HEK293 (cell line): ENCODE measurements around the gene CCDC183.
A peak's percentile ranks its signal among the peaks of the same experiment; 100 is the strongest.

Experiments
- BCL11B ChIP-seq: fragments of 450-650 bp; formaldehyde crosslinking; IDR thresholded peaks from 2 replicates; pipeline ENCODE4 v1.5.1; 2016; ENCODE audit warnings: low read depth, missing biosample characterization, missing genetic modification characterization
- GFI1B ChIP-seq: fragments of 450-650 bp; formaldehyde crosslinking; IDR thresholded peaks from 2 replicates; pipeline ENCODE4 v1.5.1; 2016; ENCODE audit warnings: missing biosample characterization, missing genetic modification characterization
- GLIS2 ChIP-seq: fragments of 450-650 bp; formaldehyde crosslinking; IDR thresholded peaks from 2 replicates; pipeline ENCODE4 v1.5.1; 2016; ENCODE audit warnings: missing biosample characterization, missing genetic modification characterization
- IKZF3 ChIP-seq: fragments of 450-650 bp; IDR thresholded peaks from 2 replicates; pipeline ENCODE4 v1.5.0; 2018; ENCODE audit warnings: missing biosample characterization, mild to moderate bottlenecking, missing genetic modification characterization, moderate library complexity
- PRDM1 ChIP-seq: fragments of 450-650 bp; formaldehyde crosslinking; IDR thresholded peaks from 2 replicates; pipeline ENCODE4; 2016; ENCODE audit warnings: missing biosample characterization, missing genetic modification characterization
- PRDM10 ChIP-seq: fragments of 450-650 bp; formaldehyde crosslinking; IDR thresholded peaks from 2 replicates; pipeline ENCODE4 v1.5.1; 2016; ENCODE audit warnings: missing biosample characterization, missing genetic modification characterization
- SP7 ChIP-seq: fragments of 450-650 bp; formaldehyde crosslinking; IDR thresholded peaks from 2 replicates; pipeline ENCODE4 v1.5.1; 2016; ENCODE audit warnings: missing biosample characterization, missing genetic modification characterization
- ZBTB17 ChIP-seq: fragments of 450-650 bp; formaldehyde crosslinking; IDR thresholded peaks from 2 replicates; pipeline ENCODE4 v1.5.1; 2016; ENCODE audit warnings: missing biosample characterization, missing genetic modification characterization
- ZBTB21 ChIP-seq: fragments of 450-650 bp; formaldehyde crosslinking; IDR thresholded peaks from 2 replicates; pipeline ENCODE4 v1.5.1; 2017; ENCODE audit warnings: missing biosample characterization, missing genetic modification characterization
- ZNF10 ChIP-seq: fragments of 450-650 bp; formaldehyde crosslinking; IDR thresholded peaks from 2 replicates; pipeline ENCODE4 v1.5.1; 2017; ENCODE audit warnings: missing biosample characterization, missing genetic modification characterization
- ZNF133 ChIP-seq: fragments of 450-650 bp; formaldehyde crosslinking; IDR thresholded peaks from 2 replicates; pipeline ENCODE4 v1.5.1; 2016; ENCODE audit warnings: missing biosample characterization, missing genetic modification characterization
- ZNF155 ChIP-seq: fragments of 450-650 bp; formaldehyde crosslinking; IDR thresholded peaks from 2 replicates; pipeline ENCODE4 v1.5.1; 2016; ENCODE audit warnings: missing biosample characterization, missing genetic modification characterization
- ZNF214 ChIP-seq: fragments of 450-650 bp; formaldehyde crosslinking; IDR thresholded peaks from 2 replicates; pipeline ENCODE4 v1.5.1; 2017; ENCODE audit warnings: missing biosample characterization, mild to moderate bottlenecking, missing genetic modification characterization, borderline replicate concordance
- ZNF280C ChIP-seq: fragments of 450-650 bp; formaldehyde crosslinking; IDR thresholded peaks from 2 replicates; pipeline ENCODE4 v1.5.1; 2016; ENCODE audit warnings: missing biosample characterization, missing genetic modification characterization
- ZNF391 ChIP-seq: fragments of 450-650 bp; formaldehyde crosslinking; IDR thresholded peaks from 2 replicates; pipeline ENCODE4 v1.5.1; 2016; ENCODE audit warnings: low read depth, missing biosample characterization, missing genetic modification characterization, borderline replicate concordance
- ZNF398 ChIP-seq: fragments of 450-650 bp; formaldehyde crosslinking; IDR thresholded peaks from 2 replicates; pipeline ENCODE4 v1.5.1; 2017; ENCODE audit warnings: missing biosample characterization, missing genetic modification characterization
- ZNF555 ChIP-seq: fragments of 450-650 bp; formaldehyde crosslinking; conservative IDR thresholded peaks from 2 replicates; pipeline ENCODE4 v1.5.1; 2017; ENCODE audit warnings: missing biosample characterization, mild to moderate bottlenecking, missing genetic modification characterization, inconsistent platforms
- ZNF600 ChIP-seq: fragments of 450-650 bp; formaldehyde crosslinking; IDR thresholded peaks from 2 replicates; pipeline ENCODE4 v1.5.1; 2016; ENCODE audit warnings: missing biosample characterization, missing genetic modification characterization
- ZNF677 ChIP-seq: fragments of 450-650 bp; IDR thresholded peaks from 2 replicates; pipeline ENCODE4 v1.5.0; 2018; ENCODE audit warnings: missing biosample characterization, mild to moderate bottlenecking, missing genetic modification characterization, moderate library complexity
- ZSCAN4 ChIP-seq: fragments of 450-650 bp; formaldehyde crosslinking; IDR thresholded peaks from 2 replicates; pipeline ENCODE4 v1.5.1; 2017; ENCODE audit warnings: missing biosample characterization, missing genetic modification characterization
- TF ChIP-seq, protein P1 (sequence below): fragments of 450-650 bp; formaldehyde crosslinking; IDR thresholded peaks from 2 replicates; pipeline ENCODE4 v1.5.1; 2016; ENCODE audit warnings: missing biosample characterization, missing genetic modification characterization
- TF ChIP-seq, protein P2 (sequence below): fragments of 450-650 bp; formaldehyde crosslinking; IDR thresholded peaks from 2 replicates; pipeline ENCODE4 v1.5.1; 2016; ENCODE audit warnings: missing biosample characterization, missing genetic modification characterization
- TF ChIP-seq, protein P3 (sequence below): fragments of 450-650 bp; formaldehyde crosslinking; IDR thresholded peaks from 2 replicates; pipeline ENCODE4 v1.5.1; 2016; ENCODE audit warnings: missing biosample characterization, missing genetic modification characterization

The CCDC183 gene

DNA sequence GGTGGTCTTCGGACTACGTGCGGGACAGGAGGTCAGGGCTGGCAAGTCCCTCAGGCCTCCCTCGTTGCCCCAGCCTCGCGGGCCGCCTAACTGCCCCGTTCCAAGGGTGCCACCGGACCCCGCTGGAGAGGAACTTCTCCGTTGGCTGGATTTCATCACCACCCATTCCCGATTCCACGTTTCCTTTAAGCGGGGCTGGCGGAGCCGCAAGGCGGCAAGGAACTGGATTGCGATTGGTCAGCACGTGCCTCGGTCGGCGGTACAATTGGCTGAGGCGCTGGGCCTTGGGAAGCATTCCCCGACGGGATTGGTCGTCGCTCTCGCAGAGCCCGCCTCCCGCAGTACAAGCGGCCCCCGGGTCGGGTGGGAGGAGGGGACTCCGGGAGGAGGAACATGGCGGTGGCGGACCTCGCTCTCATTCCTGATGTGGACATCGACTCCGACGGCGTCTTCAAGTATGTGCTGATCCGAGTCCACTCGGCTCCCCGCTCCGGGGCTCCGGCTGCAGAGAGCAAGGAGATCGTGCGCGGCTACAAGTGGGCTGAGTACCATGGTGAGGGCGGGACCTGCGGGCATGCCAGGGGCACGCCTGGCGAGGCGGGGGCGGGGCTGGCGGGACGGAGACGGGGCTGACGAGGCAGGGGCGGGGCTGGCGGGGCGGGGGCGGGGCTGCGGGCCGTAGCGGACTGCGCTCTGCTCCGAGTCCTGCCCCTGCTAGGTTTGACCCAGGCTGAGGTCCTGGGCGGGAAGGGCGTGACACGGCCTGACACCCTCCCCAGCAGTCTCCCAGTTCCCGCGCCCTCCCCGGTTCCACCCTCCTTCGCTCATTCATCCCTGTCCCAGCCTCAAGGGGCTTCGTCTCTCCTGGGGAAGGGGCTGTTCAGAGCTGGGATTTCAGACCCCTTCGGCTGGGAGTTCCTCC, 53.2 kb downstream of the CCDC183 start, which contains the start of gene PHPT1 (continued):
- peak; percentile 64 for TF ChIP-seq PRDM10 (tag by site-specific recombination)
- TF ChIP-seq ZNF391 (tag by site-specific recombination), result 0 out of 2 replicates have a peak, but pooled peaks have one; percentile 72
- TF ChIP-seq ZNF677 (tag by site-specific recombination), result no peak
- TF ChIP-seq ZNF155 (tag by site-specific recombination), result no peak
- TF ChIP-seq ZNF398, result peak; percentile 81
- 0 out of 2 replicates have a peak, but pooled peaks have one; percentile 62 for TF ChIP-seq SP7 (tag by site-specific recombination)
- peak; percentile 57; the same call in 1 of the 2 replicates for TF ChIP-seq ZNF10
- no peak for TF ChIP-seq ZNF133 (tag by site-specific recombination)
- TF ChIP-seq, protein P1, sequence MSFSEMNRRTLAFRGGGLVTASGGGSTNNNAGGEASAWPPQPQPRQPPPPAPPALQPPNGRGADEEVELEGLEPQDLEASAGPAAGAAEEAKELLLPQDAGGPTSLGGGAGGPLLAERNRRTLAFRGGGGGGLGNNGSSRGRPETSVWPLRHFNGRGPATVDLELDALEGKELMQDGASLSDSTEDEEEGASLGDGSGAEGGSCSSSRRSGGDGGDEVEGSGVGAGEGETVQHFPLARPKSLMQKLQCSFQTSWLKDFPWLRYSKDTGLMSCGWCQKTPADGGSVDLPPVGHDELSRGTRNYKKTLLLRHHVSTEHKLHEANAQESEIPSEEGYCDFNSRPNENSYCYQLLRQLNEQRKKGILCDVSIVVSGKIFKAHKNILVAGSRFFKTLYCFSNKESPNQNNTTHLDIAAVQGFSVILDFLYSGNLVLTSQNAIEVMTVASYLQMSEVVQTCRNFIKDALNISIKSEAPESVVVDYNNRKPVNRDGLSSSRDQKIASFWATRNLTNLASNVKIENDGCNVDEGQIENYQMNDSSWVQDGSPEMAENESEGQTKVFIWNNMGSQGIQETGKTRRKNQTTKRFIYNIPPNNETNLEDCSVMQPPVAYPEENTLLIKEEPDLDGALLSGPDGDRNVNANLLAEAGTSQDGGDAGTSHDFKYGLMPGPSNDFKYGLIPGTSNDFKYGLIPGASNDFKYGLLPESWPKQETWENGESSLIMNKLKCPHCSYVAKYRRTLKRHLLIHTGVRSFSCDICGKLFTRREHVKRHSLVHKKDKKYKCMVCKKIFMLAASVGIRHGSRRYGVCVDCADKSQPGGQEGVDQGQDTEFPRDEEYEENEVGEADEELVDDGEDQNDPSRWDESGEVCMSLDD (tag by site-specific recombination), result peak; percentile 57; the same call in 1 of the 2 replicates
- peak; percentile 76 for TF ChIP-seq GLIS2
- peak; percentile 82 for TF ChIP-seq ZBTB17
- TF ChIP-seq, protein P2, sequence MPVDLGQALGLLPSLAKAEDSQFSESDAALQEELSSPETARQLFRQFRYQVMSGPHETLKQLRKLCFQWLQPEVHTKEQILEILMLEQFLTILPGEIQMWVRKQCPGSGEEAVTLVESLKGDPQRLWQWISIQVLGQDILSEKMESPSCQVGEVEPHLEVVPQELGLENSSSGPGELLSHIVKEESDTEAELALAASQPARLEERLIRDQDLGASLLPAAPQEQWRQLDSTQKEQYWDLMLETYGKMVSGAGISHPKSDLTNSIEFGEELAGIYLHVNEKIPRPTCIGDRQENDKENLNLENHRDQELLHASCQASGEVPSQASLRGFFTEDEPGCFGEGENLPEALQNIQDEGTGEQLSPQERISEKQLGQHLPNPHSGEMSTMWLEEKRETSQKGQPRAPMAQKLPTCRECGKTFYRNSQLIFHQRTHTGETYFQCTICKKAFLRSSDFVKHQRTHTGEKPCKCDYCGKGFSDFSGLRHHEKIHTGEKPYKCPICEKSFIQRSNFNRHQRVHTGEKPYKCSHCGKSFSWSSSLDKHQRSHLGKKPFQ (tag by site-specific recombination), result no peak
- TF ChIP-seq, protein P3, sequence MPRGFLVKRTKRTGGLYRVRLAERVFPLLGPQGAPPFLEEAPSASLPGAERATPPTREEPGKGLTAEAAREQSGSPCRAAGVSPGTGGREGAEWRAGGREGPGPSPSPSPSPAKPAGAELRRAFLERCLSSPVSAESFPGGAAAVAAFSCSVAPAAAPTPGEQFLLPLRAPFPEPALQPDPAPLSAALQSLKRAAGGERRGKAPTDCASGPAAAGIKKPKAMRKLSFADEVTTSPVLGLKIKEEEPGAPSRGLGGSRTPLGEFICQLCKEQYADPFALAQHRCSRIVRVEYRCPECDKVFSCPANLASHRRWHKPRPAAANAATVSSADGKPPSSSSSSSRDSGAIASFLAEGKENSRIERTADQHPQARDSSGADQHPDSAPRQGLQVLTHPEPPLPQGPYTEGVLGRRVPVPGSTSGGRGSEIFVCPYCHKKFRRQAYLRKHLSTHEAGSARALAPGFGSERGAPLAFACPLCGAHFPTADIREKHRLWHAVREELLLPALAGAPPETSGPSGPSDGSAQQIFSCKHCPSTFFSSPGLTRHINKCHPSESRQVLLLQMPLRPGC, result no peak; the same call in 1 of the 2 replicates
- no peak for TF ChIP-seq GFI1B (tag by site-specific recombination)
- no peak for TF ChIP-seq ZBTB21 (tag by site-specific recombination)
- TF ChIP-seq ZSCAN4, result 0 out of 2 replicates have a peak, but pooled peaks have one; percentile 20
- peak; percentile 88 for TF ChIP-seq ZNF600
- TF ChIP-seq PRDM1 (tag by site-specific recombination), result no peak
- TF ChIP-seq IKZF3 (tag by site-specific recombination), result peak; percentile 98
- TF ChIP-seq BCL11B, result no peak; the same call in 1 of the 2 replicates
- TF ChIP-seq ZNF555 (tag by site-specific recombination), result no peak
- no peak for TF ChIP-seq ZNF280C (tag by site-specific recombination)
- no peak for TF ChIP-seq ZNF214 (tag by site-specific recombination)
